Gastroesophageal sphincter (tissue), 4 donors: ENCODE data around the gene SUPT3H. TPM values are rescaled to one million over a fixed set of nuclear protein-coding genes. Genes with fewer than 3 reads are reported as not detected.

ENCODE experiments used
- ATAC-seq: fragments of 150-250 bp; one replicate; pipeline ENCODE4 v1.9.1; 2016; ENCODE audit warnings: mild to moderate bottlenecking, moderate library complexity
- H3K27ac ChIP-seq, 4 donors: fragments of 200-600 bp; sonication (generic) in 3 of 4; 1 replicate in 3 of 4; 2 replicates in 1 of 4; pipeline ENCODE4 v1.5.1; 2016 to 2019
- H3K27me3 ChIP-seq: fragments of 200-600 bp; sonication (generic); one replicate; pipeline ENCODE4 v1.5.1; 2019
- H3K36me3 ChIP-seq, 2 donors: fragments of 200-600 bp; sonication (generic); one replicate each; pipeline ENCODE4 v1.5.1; 2019; ENCODE audit warnings: control low read depth in 1 of 2
- H3K4me1 ChIP-seq, 3 donors: fragments of 200-600 bp; sonication (generic); 1 replicate in 2 of 3; 2 replicates in 1 of 3; pipeline ENCODE4 v1.5.1; 2016 to 2019; ENCODE audit warnings: control low read depth in 2 of 3
- H3K4me3 ChIP-seq, 2 donors: fragments of 200-600 bp; sonication (generic); one replicate each; pipeline ENCODE4 v1.5.1; 2019; ENCODE audit warnings: mild to moderate bottlenecking in 1 of 2, moderate library complexity in 1 of 2
- H3K9me3 ChIP-seq, 3 donors: fragments of 200-600 bp; sonication (generic); one replicate each; pipeline ENCODE4 v1.5.1; 2017 to 2019; ENCODE audit warnings: control low read depth in 2 of 3
- EP300 ChIP-seq: sonication (generic); formaldehyde crosslinking; IDR thresholded peaks from one replicate; pipeline ENCODE4 v1.6.1; 2017; ENCODE audit warnings: antibody characterized with exemption, mild to moderate bottlenecking
- POLR2A ChIP-seq, 2 donors: fragments of 450-650 bp; IDR thresholded peaks; one replicate each; pipeline ENCODE4 v1.6.1; 2017; ENCODE audit warnings: antibody characterized with exemption in 2 of 2, mild to moderate bottlenecking in 2 of 2, moderate library complexity in 1 of 2
- POLR2AphosphoS5 ChIP-seq: sonication (generic); formaldehyde crosslinking; IDR thresholded peaks from one replicate; pipeline ENCODE4 v1.6.1; 2017; ENCODE audit warnings: antibody characterized with exemption
- WGBS, 2 donors: methylation state at CpG; one replicate each; pipeline ENCODE4 v1.1.5; 2018; ENCODE audit warnings: low coverage in 1 of 2; 5-methylcytosine and 5-hydroxymethylcytosine counted together
- total RNA-seq, 4 donors: library from RNA; depleted of rRNA; stranded (reverse); fragments of >200 nt; gene quantifications; one replicate each; pipeline ENCODE4 v1.1.0, GENCODE V29; 2016
- TF ChIP-seq, protein P1 (sequence below), 4 experiments: fragments of 200-600 bp in 2 of 4; fragments of 450-650 bp in 2 of 4; sonication (generic) in 1 of 4; IDR thresholded peaks; one replicate each; pipeline ENCODE4 v1.5.1; 2017 to 2019; ENCODE audit warnings: antibody characterized with exemption in 4 of 4, mild to moderate bottlenecking in 2 of 4, moderate library complexity in 2 of 4

Gene SUPT3H
- total RNA-seq, 4 donors from 2014 or later, result 3.6 to 13.1 (median 7.6) TPM

DNA sequence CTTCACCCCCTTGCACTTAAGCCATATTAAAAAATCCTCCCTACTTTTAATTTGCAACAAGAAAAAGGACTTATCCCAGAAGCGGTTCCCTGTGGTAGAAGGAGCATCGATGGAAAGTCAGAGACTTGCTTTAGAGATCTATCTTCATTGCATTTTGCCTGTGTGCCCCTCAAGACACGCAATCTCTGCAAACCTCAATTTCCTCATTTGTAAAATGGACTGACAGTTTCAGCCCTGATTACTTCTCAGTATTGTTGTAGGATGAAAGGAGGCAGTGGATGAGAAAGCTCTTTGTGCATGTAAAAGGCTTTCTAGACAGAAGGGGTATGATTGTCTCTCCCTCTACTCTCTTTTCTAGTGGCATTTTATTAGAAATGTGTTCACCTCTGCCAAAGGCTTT is 580.0 kb downstream of the SUPT3H start:
- peaks cover 0 to 11% (median 4%) of the 10 kb centered on the region in 3 donors for H3K4me1 ChIP-seq
- 73 to 96% methylated on average over 3 of the region's 3 CpGs for WGBS, 2 donors

GRCh38 chr6:44795326-44795725 is 582.4 kb downstream of the SUPT3H start:
- WGBS, 2 donors, result 86 to 88% methylated on average over 5 to 7 of the region's 7 CpGs
- H3K4me3 ChIP-seq, result no peak overlapping the region
- TF ChIP-seq EP300, result no peak
- TF ChIP-seq, protein P1, sequence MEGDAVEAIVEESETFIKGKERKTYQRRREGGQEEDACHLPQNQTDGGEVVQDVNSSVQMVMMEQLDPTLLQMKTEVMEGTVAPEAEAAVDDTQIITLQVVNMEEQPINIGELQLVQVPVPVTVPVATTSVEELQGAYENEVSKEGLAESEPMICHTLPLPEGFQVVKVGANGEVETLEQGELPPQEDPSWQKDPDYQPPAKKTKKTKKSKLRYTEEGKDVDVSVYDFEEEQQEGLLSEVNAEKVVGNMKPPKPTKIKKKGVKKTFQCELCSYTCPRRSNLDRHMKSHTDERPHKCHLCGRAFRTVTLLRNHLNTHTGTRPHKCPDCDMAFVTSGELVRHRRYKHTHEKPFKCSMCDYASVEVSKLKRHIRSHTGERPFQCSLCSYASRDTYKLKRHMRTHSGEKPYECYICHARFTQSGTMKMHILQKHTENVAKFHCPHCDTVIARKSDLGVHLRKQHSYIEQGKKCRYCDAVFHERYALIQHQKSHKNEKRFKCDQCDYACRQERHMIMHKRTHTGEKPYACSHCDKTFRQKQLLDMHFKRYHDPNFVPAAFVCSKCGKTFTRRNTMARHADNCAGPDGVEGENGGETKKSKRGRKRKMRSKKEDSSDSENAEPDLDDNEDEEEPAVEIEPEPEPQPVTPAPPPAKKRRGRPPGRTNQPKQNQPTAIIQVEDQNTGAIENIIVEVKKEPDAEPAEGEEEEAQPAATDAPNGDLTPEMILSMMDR (IDR thresholded peaks at IDR 0.05), result no peak
- no peak for TF ChIP-seq POLR2AphosphoS5
- no peak overlapping the region for H3K27ac ChIP-seq
- H3K36me3 ChIP-seq, result no peaks in the 10 kb centered on the region
- peaks cover 6% of the 10 kb centered on the region for H3K27me3 ChIP-seq
- peaks cover 0 to 6% (median 2%) of the 10 kb centered on the region in 3 donors for H3K4me1 ChIP-seq
- no peaks in the 10 kb centered on the region for H3K9me3 ChIP-seq
- ATAC-seq, result no peak

More for the DNA sequence above, 580.0 kb downstream of the SUPT3H start:
- Histone ChIP-seq H3K4me3 (no peak overlapping the region), H3K36me3 (no peaks in the 10 kb centered on the region), H3K27ac (no peak overlapping the region), H3K27me3 (peaks cover 6% of the 10 kb centered on the region), H3K9me3 (no peaks in the 10 kb centered on the region)
- no peak for ATAC-seq
- no peak for TF ChIP-seq EP300
- no peak for TF ChIP-seq POLR2A (IDR thresholded peaks at IDR 0.05)
- TF ChIP-seq, protein P1 (IDR thresholded peaks at IDR 0.05), result no peak
- TF ChIP-seq POLR2AphosphoS5, result no peak

- Histone ChIP-seq H3K9me3 (no peaks in the 10 kb centered on the region), H3K36me3 (no peaks in the 10 kb centered on the region), H3K27me3 (no peaks in the 10 kb centered on the region), H3K4me3 (no peak overlapping the region), H3K4me1 (no peaks in the 10 kb centered on the region), H3K27ac (no peak overlapping the region)
- WGBS, 2 donors, result 42 to 67% methylated on average over 6 to 7 of the region's 7 CpGs
- TF ChIP-seq POLR2A (IDR thresholded peaks at IDR 0.05) (no peak), POLR2AphosphoS5 (no peak), EP300 (no peak)
- TF ChIP-seq, protein P1 (IDR thresholded peaks at IDR 0.05), result no peak
- no peak for ATAC-seq
Measured at GRCh38 chr6:44789806-44790205, 587.9 kb downstream of the SUPT3H start.

GRCh38 chr6:44789061-44789460 is 588.7 kb downstream of the SUPT3H start:
- TF ChIP-seq POLR2AphosphoS5, result no peak
- TF ChIP-seq, protein P1 (IDR thresholded peaks at IDR 0.05), result no peak
- 71 to 76% methylated on average over 3 to 4 of the region's 5 CpGs for WGBS, 2 donors
- Histone ChIP-seq H3K27ac (no peak overlapping the region), H3K4me1 (no peaks in the 10 kb centered on the region), H3K36me3 (no peaks in the 10 kb centered on the region), H3K27me3 (no peaks in the 10 kb centered on the region), H3K9me3 (no peaks in the 10 kb centered on the region), H3K4me3 (no peak overlapping the region)
- ATAC-seq, result no peak

GRCh38 chr6:44788387-44788981 is 589.2 kb downstream of the SUPT3H start:
- H3K27ac ChIP-seq, result no peak overlapping the region
- TF ChIP-seq POLR2AphosphoS5 (no peak), POLR2A (IDR thresholded peaks at IDR 0.05) (no peak), EP300 (no peak)
- TF ChIP-seq, protein P1 (IDR thresholded peaks at IDR 0.05), result no peak
- no peak overlapping the region for H3K4me3 ChIP-seq
- WGBS, 2 donors, result 67% methylated on average over 5 of the region's 10 CpGs; no CpG with 5 or more reads in 1 of the 2 donors
- ATAC-seq, result no peak
- H3K36me3 ChIP-seq, result no peaks in the 10 kb centered on the region
- H3K27me3 ChIP-seq, result no peaks in the 10 kb centered on the region
- no peaks in the 10 kb centered on the region for H3K9me3 ChIP-seq
- no peaks in the 10 kb centered on the region for H3K4me1 ChIP-seq
